ENCODE data around the gene NPIPA2. TPM values are rescaled to one million over a fixed set of nuclear protein-coding genes. Genes with fewer than 3 reads are reported as not detected.
"Not testable (repeated sequence)": the region's sequence is repeated elsewhere in the genome, so short reads cannot be mapped to it uniquely, and the experiment has no call there.

NPIPA2 gene
- total RNA-seq, result 1 to 10 TPM in 2 of 3 donors, under 1 TPM in 1; 0.99 to 1.4 (median 1.3) TPM

DNA sequence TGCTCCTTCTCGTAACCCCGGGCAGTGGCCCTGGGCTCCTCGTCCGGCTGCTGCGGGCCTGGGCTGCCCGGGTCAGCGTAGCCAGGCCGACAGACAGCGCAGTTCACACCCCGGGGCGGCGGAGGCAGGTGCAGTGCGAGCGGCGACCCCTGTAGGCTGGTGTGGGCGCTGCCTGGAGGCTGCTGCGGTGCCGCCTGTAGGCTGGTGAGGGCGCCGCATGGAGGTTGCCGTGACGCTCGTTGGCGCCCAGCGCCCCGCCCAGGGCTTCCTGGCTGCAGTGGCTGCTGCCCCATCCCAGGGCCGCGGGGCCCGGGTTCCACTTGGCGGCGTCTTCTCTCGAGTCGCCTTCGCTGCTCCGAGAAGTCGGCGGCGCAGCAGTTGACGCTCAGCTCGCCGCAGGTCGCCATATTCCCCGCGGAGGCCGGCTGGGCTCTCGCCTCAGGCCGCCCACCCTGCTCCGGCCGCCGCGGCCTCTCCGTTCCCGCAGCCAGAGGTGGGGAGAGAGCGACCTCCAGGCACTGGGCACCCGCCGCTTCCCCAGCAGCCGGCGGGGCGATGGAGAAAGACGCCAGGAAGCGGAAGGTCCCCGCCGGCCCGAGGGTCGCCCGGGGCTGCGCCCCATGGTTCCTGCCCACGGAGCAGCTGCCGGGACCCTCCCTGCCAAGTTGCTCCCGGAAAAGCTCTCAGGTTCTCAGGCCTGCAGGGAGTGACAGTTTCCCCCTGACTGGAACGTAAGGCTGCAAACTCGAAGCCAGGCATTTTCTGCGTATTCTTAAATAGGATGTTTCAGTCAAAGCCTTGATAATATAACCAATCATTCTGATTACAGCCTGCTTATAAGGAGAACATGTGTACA lies at the start of gene NPIPA2:
NPIPA2 (plus strand) TSS at position 261 of the 856 bp plus-strand sequence. CDS start 5,533 bp downstream, outside the sequence.
- not testable (repeated sequence) for H3K9me3 Mint-ChIP-seq; DNase-seq; H3K4me3 Mint-ChIP-seq; H3K27me3 Mint-ChIP-seq (ENCODE audit: low read depth); H3K4me1 Mint-ChIP-seq (ENCODE audit: low read depth); H3K36me3 Mint-ChIP-seq (ENCODE audit: insufficient read depth)
- ATAC-seq, result peak; percentile 100

DNA sequence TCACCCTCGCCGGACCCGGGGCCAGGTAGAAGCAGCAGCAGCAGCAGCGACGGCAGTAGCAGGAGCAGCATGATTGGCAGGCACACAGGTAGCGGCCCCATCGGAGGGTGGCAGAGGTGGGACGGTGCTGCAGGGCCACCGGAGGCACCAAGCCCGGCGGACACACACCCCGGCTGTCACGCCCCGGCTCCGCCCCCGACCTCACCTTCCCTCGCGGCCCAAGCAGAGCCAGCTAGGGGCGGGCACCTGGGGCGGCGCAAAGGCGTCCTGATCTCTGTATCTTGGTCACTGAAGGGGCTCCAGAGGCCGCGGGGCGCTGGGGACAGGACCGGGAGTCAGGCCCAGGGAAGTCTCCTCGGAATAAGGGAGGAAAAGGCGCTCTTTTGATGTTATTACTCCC lies 48.2 kb upstream of the NPIPA2 start, which contains the start of gene PLA2G10:
PLA2G10 (minus strand) TSS at position 180 of the 400 bp plus-strand sequence; CDS start at position 101, 79 bp downstream.
- not testable (repeated sequence) for H3K36me3 Mint-ChIP-seq (ENCODE audit: insufficient read depth); H3K4me1 Mint-ChIP-seq (ENCODE audit: low read depth); DNase-seq; H3K4me3 Mint-ChIP-seq; H3K9me3 Mint-ChIP-seq; ATAC-seq; H3K27me3 Mint-ChIP-seq (ENCODE audit: low read depth)

DNA sequence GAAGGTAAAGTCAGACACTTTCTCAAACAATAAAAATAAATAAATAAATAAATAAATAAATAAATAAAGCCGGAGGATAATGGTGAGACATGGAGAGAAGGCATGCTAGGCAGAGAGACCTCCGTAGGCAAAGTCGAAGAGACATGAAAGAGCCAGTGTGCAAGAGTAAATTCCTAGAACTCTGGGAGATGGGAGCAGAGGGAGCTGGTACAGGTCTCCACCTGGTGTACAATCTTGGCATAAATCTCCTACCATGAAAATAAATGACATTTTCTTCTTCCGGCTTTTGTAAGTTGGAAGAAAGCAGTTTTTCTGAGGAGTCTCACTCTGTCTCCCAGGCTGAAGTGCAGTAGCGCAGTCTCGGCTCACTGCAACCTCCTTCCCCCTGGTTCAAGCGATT lies 40.5 kb upstream of the NPIPA2 start:
- H3K9me3 Mint-ChIP-seq; H3K27me3 Mint-ChIP-seq (ENCODE audit: low read depth); H3K4me1 Mint-ChIP-seq (ENCODE audit: low read depth); DNase-seq; H3K4me3 Mint-ChIP-seq; H3K36me3 Mint-ChIP-seq (ENCODE audit: insufficient read depth); ATAC-seq: not testable (repeated sequence)

DNA sequence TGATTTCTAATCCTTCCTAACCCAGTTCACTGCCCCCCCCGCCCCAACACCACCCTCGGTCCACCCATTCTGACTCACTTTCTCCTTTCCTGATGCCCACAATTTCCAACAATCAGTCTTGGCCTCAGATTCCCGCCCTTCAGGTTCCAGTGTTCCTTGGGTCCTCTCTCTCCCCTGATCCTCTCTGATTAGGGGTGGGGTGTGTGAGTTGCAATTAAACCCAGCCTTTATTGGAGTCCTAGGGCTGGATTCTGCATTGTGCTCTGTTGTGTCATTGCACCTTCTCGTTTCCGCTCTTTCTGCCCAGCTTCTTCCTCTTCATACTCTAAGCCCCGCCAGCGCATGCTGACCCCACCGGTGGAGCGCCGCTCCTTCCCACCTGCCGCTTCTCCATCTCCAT lies 39.7 kb upstream of the NPIPA2 start:
- not testable (repeated sequence) for H3K36me3 Mint-ChIP-seq (ENCODE audit: insufficient read depth); H3K9me3 Mint-ChIP-seq; ATAC-seq; H3K27me3 Mint-ChIP-seq (ENCODE audit: low read depth); H3K4me1 Mint-ChIP-seq (ENCODE audit: low read depth); DNase-seq; H3K4me3 Mint-ChIP-seq

DNA sequence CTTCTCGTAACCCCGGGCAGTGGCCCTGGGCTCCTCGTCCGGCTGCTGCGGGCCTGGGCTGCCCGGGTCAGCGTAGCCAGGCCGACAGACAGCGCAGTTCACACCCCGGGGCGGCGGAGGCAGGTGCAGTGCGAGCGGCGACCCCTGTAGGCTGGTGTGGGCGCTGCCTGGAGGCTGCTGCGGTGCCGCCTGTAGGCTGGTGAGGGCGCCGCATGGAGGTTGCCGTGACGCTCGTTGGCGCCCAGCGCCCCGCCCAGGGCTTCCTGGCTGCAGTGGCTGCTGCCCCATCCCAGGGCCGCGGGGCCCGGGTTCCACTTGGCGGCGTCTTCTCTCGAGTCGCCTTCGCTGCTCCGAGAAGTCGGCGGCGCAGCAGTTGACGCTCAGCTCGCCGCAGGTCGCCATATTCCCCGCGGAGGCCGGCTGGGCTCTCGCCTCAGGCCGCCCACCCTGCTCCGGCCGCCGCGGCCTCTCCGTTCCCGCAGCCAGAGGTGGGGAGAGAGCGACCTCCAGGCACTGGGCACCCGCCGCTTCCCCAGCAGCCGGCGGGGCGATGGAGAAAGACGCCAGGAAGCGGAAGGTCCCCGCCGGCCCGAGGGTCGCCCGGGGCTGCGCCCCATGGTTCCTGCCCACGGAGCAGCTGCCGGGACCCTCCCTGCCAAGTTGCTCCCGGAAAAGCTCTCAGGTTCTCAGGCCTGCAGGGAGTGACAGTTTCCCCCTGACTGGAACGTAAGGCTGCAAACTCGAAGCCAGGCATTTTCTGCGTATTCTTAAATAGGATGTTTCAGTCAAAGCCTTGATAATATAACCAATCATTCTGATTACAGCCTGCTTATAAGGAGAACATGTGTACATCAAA lies 38.9 kb upstream of the NPIPA2 start, which contains the start of gene NPIPA3:
NPIPA3 (plus strand) TSS at position 256 of the 856 bp plus-strand sequence. CDS start 5,533 bp downstream, outside the sequence.
- H3K27me3 Mint-ChIP-seq (ENCODE audit: low read depth); H3K36me3 Mint-ChIP-seq (ENCODE audit: insufficient read depth); H3K4me3 Mint-ChIP-seq; DNase-seq; H3K4me1 Mint-ChIP-seq (ENCODE audit: low read depth); H3K9me3 Mint-ChIP-seq: not testable (repeated sequence)
- peak; percentile 100 for ATAC-seq

DNA sequence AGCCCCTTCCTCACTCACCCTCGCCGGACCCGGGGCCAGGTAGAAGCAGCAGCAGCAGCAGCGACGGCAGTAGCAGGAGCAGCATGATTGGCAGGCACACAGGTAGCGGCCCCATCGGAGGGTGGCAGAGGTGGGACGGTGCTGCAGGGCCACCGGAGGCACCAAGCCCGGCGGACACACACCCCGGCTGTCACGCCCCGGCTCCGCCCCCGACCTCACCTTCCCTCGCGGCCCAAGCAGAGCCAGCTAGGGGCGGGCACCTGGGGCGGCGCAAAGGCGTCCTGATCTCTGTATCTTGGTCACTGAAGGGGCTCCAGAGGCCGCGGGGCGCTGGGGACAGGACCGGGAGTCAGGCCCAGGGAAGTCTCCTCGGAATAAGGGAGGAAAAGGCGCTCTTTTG lies 9.1 kb upstream of the NPIPA2 start:
- not testable (repeated sequence) for H3K4me1 Mint-ChIP-seq (ENCODE audit: low read depth); H3K9me3 Mint-ChIP-seq; ATAC-seq; H3K27me3 Mint-ChIP-seq (ENCODE audit: low read depth); H3K36me3 Mint-ChIP-seq (ENCODE audit: insufficient read depth); H3K4me3 Mint-ChIP-seq; DNase-seq

DNA sequence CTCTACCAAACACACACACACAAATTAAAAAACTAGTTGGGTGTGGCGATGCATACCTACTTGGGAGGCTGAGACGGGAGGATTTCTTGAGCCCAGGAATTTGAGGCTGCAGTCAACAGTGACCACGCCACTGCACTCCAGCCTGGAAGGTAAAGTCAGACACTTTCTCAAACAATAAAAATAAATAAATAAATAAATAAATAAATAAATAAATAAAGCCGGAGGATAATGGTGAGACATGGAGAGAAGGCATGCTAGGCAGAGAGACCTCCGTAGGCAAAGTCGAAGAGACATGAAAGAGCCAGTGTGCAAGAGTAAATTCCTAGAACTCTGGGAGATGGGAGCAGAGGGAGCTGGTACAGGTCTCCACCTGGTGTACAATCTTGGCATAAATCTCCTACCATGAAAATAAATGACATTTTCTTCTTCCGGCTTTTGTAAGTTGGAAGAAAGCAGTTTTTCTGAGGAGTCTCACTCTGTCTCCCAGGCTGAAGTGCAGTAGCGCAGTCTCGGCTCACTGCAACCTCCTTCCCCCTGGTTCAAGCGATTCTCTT lies 1.4 kb upstream of the NPIPA2 start:
- ATAC-seq; H3K9me3 Mint-ChIP-seq; DNase-seq; H3K4me1 Mint-ChIP-seq (ENCODE audit: low read depth); H3K4me3 Mint-ChIP-seq; H3K36me3 Mint-ChIP-seq (ENCODE audit: insufficient read depth); H3K27me3 Mint-ChIP-seq (ENCODE audit: low read depth): not testable (repeated sequence)

DNA sequence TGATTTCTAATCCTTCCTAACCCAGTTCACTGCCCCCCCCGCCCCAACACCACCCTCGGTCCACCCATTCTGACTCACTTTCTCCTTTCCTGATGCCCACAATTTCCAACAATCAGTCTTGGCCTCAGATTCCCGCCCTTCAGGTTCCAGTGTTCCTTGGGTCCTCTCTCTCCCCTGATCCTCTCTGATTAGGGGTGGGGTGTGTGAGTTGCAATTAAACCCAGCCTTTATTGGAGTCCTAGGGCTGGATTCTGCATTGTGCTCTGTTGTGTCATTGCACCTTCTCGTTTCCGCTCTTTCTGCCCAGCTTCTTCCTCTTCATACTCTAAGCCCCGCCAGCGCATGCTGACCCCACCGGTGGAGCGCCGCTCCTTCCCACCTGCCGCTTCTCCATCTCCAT lies 539 bp upstream of the NPIPA2 start:
- not testable (repeated sequence) for H3K36me3 Mint-ChIP-seq (ENCODE audit: insufficient read depth); H3K4me3 Mint-ChIP-seq; H3K4me1 Mint-ChIP-seq (ENCODE audit: low read depth); H3K27me3 Mint-ChIP-seq (ENCODE audit: low read depth); DNase-seq; ATAC-seq; H3K9me3 Mint-ChIP-seq

DNA sequence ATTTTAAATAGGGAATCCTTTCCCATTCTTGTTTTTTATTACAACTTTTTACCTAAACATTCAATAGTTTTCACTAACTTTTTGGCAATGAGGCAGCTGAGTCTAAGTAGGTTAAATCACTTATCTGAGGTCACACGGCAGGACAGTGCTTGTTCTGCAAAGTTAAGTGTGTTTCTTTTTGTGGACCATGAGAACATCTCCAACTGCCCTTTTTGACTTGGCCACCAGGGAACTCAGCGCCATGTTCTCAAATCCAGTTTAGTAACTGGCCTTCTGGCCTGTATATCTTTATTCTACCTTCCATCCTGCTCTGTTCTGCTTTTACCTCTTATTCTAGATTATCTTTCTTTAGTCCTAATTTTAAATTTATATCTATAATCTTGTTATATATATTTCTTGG lies 31.3 kb downstream of the NPIPA2 start:
- H3K27me3 Mint-ChIP-seq (ENCODE audit: low read depth); DNase-seq; H3K36me3 Mint-ChIP-seq (ENCODE audit: insufficient read depth); H3K4me3 Mint-ChIP-seq; H3K4me1 Mint-ChIP-seq (ENCODE audit: low read depth); H3K9me3 Mint-ChIP-seq; ATAC-seq: not testable (repeated sequence)

DNA sequence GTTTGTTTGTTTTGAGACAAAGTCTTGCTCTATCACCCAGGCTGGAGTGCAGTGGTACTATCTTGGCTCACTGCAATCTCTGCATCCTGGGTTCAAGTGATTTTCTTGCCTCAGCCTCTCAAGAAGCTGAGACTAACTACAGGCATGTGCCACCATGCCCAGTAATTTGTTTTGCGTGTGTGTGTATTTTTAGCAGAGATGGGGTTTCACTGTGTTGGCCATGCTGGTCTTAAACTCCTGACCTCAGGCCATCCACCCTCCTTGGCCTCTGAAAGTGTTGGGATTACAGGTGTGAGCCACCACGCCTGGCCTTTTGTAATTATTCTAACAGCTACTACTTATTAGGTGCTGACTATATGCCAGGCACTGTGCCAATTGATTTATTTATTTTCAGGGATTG lies 33.3 kb downstream of the NPIPA2 start:
- not testable (repeated sequence) for DNase-seq; ATAC-seq; H3K9me3 Mint-ChIP-seq; H3K27me3 Mint-ChIP-seq (ENCODE audit: low read depth); H3K36me3 Mint-ChIP-seq (ENCODE audit: insufficient read depth); H3K4me1 Mint-ChIP-seq (ENCODE audit: low read depth); H3K4me3 Mint-ChIP-seq

DNA sequence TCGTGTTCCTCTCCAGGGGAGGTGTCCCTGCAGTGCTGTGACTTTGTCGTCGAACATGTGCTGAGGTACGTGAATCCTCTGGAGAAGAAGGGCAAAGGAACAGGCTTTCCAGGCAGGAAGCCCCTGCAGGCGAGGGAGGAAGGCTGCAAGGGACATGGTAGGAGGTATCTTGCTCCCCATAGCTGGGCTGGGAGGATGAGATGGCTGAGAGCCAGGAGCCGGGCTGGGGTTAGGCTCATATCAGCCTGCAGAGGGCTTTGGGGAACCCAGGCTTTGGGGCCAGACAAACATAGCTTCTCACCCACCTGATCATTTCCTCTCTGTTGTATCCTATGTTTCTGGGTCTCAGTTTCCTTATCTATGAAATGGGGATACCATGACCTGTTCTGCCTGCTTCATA lies 34.4 kb downstream of the NPIPA2 start:
- H3K9me3 Mint-ChIP-seq; H3K36me3 Mint-ChIP-seq (ENCODE audit: insufficient read depth); H3K27me3 Mint-ChIP-seq (ENCODE audit: low read depth); ATAC-seq; DNase-seq; H3K4me3 Mint-ChIP-seq; H3K4me1 Mint-ChIP-seq (ENCODE audit: low read depth): not testable (repeated sequence)

DNA sequence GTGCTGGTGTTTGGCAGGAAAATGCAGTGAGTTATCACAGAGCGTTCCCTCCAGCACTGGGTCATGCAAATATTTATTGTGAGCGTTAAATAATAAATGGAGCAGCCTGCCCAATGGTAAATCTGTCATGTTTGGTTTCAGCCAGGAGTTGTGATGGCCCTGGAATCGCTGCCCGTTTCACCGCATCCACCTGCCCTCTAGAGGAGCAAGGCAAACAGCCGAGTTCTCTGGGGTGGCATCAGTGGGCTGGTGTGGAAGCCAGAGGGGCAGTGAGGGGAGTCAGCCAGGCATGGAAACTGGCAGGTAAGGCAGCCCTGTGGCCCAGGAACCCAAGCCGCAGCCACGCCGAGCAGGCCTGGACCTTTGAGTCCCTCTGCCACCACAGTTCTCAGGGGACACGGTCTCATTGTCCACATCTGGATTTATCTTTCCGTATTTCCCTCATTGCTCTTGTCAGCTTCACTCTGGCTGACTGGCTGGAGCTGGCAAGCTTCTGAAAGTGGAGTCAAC lies 37.1 kb downstream of the NPIPA2 start:
- not testable (repeated sequence) for H3K4me3 Mint-ChIP-seq; DNase-seq; ATAC-seq; H3K36me3 Mint-ChIP-seq (ENCODE audit: insufficient read depth); H3K4me1 Mint-ChIP-seq (ENCODE audit: low read depth); H3K9me3 Mint-ChIP-seq; H3K27me3 Mint-ChIP-seq (ENCODE audit: low read depth)

DNA sequence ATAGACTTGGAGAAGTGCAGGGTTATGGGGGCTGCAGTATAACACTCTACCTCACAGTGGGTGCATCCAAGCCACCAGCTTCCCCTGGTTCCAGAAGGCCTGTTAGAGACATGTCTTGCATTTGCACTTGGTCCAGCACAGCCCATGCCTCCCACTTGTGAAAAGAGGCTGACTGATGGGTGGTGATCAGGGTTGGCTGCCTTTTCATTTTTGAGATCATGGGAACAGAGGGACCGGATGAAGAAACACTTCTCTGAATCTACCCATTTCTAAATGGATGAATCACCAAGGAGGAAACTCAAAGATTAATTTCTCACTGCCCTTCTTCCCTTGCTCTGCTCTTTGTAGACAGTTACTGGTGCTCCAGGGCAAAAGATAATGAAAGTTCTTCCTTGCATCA lies 43.8 kb downstream of the NPIPA2 start:
- H3K27me3 Mint-ChIP-seq (ENCODE audit: low read depth); DNase-seq; H3K9me3 Mint-ChIP-seq; H3K4me1 Mint-ChIP-seq (ENCODE audit: low read depth); H3K4me3 Mint-ChIP-seq; H3K36me3 Mint-ChIP-seq (ENCODE audit: insufficient read depth); ATAC-seq: not testable (repeated sequence)

DNA sequence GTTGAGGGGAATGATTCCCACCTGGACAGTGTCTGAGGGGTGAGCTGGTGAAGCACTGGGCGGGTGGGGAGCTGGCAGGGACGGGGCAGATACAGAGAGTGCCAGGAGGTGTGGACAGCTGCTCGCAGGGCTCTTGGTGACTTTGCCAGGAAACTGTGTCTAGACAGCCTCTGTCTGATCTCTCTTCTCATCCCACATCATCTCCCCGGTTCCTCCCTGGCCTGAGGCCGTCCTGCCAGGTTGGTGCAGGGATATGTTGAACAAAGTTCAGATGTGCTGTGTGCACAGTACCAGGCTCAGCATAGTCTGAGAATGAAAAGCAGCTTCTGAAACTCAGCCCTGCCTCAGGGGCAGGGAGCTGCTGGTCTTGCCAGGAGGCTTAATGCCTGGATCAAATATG lies 47.2 kb downstream of the NPIPA2 start:
- H3K27me3 Mint-ChIP-seq (ENCODE audit: low read depth); DNase-seq; H3K4me1 Mint-ChIP-seq (ENCODE audit: low read depth); H3K9me3 Mint-ChIP-seq; H3K36me3 Mint-ChIP-seq (ENCODE audit: insufficient read depth); H3K4me3 Mint-ChIP-seq; ATAC-seq: not testable (repeated sequence)

Measured in activated T-cell treated with anti-CD3 and anti-CD28 coated beads, Interleukin-2, amount 50 U/mL, for 4 hours (primary cell).